WERI-Rb-1 (cell line): ENCODE measurements around the gene SPATA22.
A peak's percentile ranks its signal among the peaks of the same experiment; 100 is the strongest.
"Not testable (repeated sequence)": the region's sequence is repeated elsewhere in the genome, so short reads cannot be mapped to it uniquely, and the experiment has no call there.

ENCODE experiments used
- DNase-seq: peaks from one replicate; pipeline ENCODE4 v3.0.0-alpha.2; 2020
- H3K27ac ChIP-seq: fragments of 250-450 bp; sonication (Bioruptor Pico); 2 replicates; pipeline ENCODE4 v1.5.1; 2020; ENCODE audit warnings: mild to moderate bottlenecking, moderate library complexity
- H3K27me3 ChIP-seq: fragments of 250-450 bp; sonication (Bioruptor Pico); 2 replicates; pipeline ENCODE4 v1.5.1; 2021; ENCODE audit warnings: mild to moderate bottlenecking, low read depth, moderate library complexity; ENCODE audit not compliant: insufficient read depth, severe bottlenecking
- H3K36me3 ChIP-seq: fragments of 250-450 bp; sonication (Bioruptor Pico); 2 replicates; pipeline ENCODE4 v1.5.1; 2020; ENCODE audit warnings: mild to moderate bottlenecking, moderate library complexity
- H3K4me3 ChIP-seq: 2 replicates; pipeline ENCODE4 v1.5.1; 2011; ENCODE audit warnings: low read depth, mild to moderate bottlenecking, control low read depth, low read length
- H3K9me3 ChIP-seq: fragments of 250-450 bp; sonication (Bioruptor Pico); 2 replicates; pipeline ENCODE4 v1.5.1; 2021; ENCODE audit warnings: mild to moderate bottlenecking, moderate library complexity; ENCODE audit not compliant: severe bottlenecking
- TF ChIP-seq, protein P1 (sequence below): IDR thresholded peaks from 2 replicates; pipeline ENCODE4 v1.5.1; 2011; ENCODE audit warnings: low read depth, mild to moderate bottlenecking, control low read depth, inconsistent platforms, low read length

Gene SPATA22

DNA sequence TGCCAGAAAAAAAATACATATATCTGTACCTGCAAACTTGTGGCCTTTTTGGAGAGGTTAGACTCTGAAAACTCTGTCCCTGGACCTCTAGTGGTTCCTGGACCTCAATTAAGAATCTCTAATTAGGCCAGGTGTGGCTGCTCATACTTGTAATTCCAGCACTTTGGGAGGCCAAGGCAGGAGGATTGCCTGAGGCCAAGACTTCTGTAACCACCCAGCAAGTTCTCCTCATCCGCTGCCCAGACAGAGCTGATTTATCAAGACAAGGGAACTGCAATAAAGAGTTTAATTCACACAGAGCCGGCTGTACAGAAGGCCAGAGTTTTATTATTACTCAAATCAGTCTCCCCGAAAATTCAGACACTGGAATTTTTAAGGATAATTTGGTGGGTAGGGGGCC is 8.4 kb upstream of the SPATA22 start:
- H3K36me3 ChIP-seq = no peaks in the 10 kb centered on the region
- no peaks in the 10 kb centered on the region for H3K27me3 ChIP-seq
- no peak overlapping the region for H3K27ac ChIP-seq
- TF ChIP-seq, protein P1, sequence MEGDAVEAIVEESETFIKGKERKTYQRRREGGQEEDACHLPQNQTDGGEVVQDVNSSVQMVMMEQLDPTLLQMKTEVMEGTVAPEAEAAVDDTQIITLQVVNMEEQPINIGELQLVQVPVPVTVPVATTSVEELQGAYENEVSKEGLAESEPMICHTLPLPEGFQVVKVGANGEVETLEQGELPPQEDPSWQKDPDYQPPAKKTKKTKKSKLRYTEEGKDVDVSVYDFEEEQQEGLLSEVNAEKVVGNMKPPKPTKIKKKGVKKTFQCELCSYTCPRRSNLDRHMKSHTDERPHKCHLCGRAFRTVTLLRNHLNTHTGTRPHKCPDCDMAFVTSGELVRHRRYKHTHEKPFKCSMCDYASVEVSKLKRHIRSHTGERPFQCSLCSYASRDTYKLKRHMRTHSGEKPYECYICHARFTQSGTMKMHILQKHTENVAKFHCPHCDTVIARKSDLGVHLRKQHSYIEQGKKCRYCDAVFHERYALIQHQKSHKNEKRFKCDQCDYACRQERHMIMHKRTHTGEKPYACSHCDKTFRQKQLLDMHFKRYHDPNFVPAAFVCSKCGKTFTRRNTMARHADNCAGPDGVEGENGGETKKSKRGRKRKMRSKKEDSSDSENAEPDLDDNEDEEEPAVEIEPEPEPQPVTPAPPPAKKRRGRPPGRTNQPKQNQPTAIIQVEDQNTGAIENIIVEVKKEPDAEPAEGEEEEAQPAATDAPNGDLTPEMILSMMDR = no peak
- H3K9me3 ChIP-seq = no peaks in the 10 kb centered on the region
- no peak overlapping the region for H3K4me3 ChIP-seq
- no peak for DNase-seq

DNA sequence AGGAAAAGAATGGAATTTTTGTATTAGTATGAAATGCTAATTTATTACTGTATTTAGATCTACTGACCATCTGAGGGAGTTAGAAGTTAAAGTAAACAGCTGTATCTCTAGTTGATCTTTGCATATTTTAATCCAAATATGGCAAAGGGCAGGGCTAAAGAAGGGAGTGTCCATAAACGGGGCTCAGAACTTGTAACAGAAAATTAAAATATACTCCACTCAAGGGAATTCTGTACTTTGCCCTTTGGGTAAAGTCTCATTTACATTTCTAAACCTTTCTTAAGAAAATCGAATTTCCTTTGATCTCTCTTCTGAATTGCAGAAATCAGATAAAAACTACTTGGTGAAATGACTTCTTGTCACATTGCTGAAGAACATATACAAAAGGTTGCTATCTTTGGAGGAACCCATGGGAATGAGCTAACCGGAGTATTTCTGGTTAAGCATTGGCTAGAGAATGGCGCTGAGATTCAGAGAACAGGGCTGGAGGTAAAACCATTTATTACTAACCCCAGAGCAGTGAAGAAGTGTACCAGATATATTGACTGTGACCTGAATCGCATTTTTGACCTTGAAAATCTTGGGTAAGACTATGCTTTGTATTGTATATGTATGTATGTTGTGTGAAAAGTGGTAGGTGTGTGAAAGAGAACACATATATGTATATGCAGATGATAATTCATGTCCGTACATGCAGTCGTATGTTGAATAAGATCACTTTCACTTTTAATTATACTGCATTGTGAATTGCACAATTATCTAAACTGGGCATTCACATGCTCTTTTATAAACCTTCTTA is 4.4 kb upstream of the SPATA22 start, which contains the start of gene ASPA:
Gene ASPA (plus strand): TSS at position 186 of the 799 bp plus-strand sequence. CDS start 163 bp downstream, at position 349.
- TF ChIP-seq, protein P1 = no peak
- no peaks in the 10 kb centered on the region for H3K36me3 ChIP-seq
- H3K4me3 ChIP-seq = no peak within 1 kb of the TSS
- no peaks in the 10 kb centered on the region for H3K9me3 ChIP-seq
- H3K27ac ChIP-seq = no peak within 1 kb of the TSS
- H3K27me3 ChIP-seq = no peaks in the 10 kb centered on the region
- DNase-seq = no peak

DNA sequence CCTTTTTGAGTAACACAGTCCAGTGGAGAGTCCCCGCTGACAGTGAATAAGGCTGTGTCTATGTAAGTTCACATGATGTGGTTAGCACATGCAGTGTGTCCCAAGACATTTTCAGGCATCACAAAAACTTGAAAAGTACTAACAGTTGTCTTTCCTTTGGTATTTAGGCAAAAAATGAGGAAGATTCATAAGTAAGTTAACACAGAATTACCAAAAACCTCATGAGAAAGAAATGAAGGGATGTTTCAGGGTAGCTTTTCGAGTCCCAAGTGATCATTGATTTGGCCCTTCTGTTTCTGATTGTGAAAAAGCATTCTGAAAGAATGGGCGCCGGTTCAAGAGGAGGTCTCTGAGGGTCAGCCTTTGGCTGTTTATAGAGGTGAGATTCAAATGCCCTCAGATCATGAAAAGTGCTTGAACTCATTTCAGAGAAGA is 3.6 kb upstream of the SPATA22 start:
- no peak for DNase-seq
- H3K9me3 ChIP-seq = no peaks in the 10 kb centered on the region
- no peak overlapping the region for H3K4me3 ChIP-seq
- H3K27me3 ChIP-seq = no peaks in the 10 kb centered on the region
- no peaks in the 10 kb centered on the region for H3K36me3 ChIP-seq
- TF ChIP-seq, protein P1 = no peak
- no peak overlapping the region for H3K27ac ChIP-seq

DNA sequence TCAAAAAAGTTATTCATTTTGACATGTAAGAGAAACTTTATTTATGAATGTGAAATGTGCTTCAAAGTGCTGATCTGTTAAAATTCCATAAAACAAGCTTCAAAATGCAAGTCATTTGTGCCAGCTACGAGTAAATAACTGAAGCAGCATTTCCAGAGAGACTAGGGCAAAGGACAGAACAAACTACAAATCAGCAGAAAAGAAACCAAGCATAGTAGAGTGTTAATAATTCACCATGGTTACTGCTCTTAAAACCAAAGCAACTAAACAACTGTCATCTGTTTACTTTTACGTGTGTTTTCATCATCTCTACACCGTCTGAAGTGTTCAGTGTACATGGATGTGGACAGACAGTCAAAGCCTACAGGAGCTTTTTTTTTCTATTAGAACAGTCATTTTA is 2.6 kb upstream of the SPATA22 start:
- no peak overlapping the region for H3K27ac ChIP-seq
- H3K9me3 ChIP-seq = no peaks in the 10 kb centered on the region
- H3K27me3 ChIP-seq = no peaks in the 10 kb centered on the region
- H3K4me3 ChIP-seq = no peak overlapping the region
- H3K36me3 ChIP-seq = no peaks in the 10 kb centered on the region
- DNase-seq = no peak
- TF ChIP-seq, protein P1 = no peak

DNA sequence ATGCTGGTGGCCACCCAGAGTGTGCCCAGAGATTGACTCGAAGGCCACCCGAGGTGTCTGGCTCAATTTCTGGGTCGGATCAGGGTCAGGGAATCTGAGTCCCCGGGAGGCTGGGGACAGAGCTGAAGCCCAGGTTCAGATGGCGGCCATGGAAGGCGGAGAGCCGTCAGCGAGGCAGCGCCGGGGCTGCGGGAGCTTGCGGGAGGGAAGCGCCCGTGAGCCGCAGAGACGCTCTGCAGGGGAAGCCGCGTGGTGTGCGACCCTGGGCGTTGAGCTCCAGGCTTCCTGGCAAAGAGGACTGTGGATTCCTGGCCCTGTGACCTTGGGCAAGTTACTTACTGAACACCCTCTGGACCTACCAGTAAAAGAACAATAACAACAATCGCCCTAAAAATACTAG is 518 bp upstream of the SPATA22 start:
- H3K27ac ChIP-seq = no peak overlapping the region
- TF ChIP-seq, protein P1 = no peak
- no peak for DNase-seq
- no peaks in the 10 kb centered on the region for H3K36me3 ChIP-seq
- no peaks in the 10 kb centered on the region for H3K27me3 ChIP-seq
- H3K9me3 ChIP-seq = no peaks in the 10 kb centered on the region
- H3K4me3 ChIP-seq = no peak overlapping the region

DNA sequence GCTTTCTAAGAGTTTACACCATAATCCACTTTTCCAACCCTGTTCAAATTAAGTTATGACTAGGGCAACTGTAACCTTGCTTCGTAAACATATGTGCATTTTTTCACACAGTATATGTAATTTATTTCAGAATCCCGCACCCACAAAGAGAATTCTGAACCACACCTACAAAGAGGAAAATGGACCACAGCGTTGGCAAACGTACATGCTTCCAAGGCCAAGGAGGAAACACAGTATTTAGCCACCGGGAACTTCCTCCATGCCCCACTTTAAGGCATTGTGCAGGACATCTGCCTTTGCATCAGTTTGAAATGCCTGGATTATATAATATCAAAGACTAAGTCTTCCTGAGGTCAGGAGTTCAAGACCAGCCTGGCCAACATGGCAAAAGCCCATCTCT is 2.1 kb downstream of the SPATA22 start:
- no peak overlapping the region for H3K4me3 ChIP-seq
- H3K27me3 ChIP-seq = no peaks in the 10 kb centered on the region
- H3K27ac ChIP-seq = no peak overlapping the region
- TF ChIP-seq, protein P1 = no peak
- DNase-seq = no peak
- no peaks in the 10 kb centered on the region for H3K9me3 ChIP-seq
- no peaks in the 10 kb centered on the region for H3K36me3 ChIP-seq

DNA sequence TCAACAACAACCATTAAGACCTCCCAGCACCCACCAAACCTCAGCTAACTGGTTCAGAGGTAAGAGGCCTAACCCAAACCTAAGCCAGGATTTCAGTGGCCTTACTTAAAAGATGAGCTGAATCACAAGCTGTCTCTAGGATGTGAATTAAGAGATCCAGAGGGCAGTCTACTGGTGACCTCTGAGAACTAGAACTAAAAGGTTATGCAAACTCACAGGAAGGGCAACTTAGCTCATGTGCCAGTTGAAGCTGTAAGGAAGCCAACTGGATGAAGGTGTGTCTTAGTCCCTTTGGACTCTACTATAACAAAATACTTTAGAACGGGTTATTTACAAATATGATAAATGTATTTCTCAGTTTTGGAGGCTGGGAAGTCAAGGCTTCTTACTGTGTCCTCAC is 5.3 kb downstream of the SPATA22 start:
- H3K4me3 ChIP-seq, H3K36me3 ChIP-seq, H3K27ac ChIP-seq, H3K27me3 ChIP-seq, H3K9me3 ChIP-seq: not testable (repeated sequence)
- peak; percentile 21 for DNase-seq
